Measurements from ENCODE around the gene MZT2B. TPM values are rescaled to one million over a fixed set of nuclear protein-coding genes. Genes with fewer than 3 reads are reported as not detected.
"Not testable (repeated sequence)": the region's sequence is repeated elsewhere in the genome, so short reads cannot be mapped to it uniquely, and the experiment has no call there.

Gene MZT2B
- total and polyA plus RNA-seq, 2 of the 8 experiments (the other 6 are each of a cell fraction or from before 2014, with no cell fraction given) = 90.3 to 151 TPM

DNA sequence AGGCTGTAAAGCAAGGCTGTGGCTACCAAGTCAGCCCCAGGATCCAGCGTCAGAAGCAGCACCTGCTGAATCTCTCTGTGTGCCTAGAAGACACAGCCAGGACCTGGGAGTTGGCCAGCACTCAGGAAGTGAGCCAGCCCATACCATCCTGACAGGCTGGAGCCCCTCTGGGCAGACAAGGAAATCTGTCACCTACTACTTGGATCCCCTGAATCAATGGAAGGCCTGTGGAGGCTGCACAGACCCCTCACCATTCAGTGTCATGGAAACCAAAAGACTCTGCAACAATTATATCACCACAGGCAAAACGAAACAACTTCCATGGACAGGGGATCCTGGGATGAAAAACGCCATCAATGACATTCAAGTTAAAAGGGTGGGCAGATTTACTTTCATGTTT lies 15.5 kb upstream of the MZT2B start:
- H4K20me1 ChIP-seq (replicated peaks in 1 of 2; ENCODE audit: control insufficient read depth in 1 of 2, insufficient read depth in 2 of 2, low read length in 2 of 2); H2BK15ac ChIP-seq (ENCODE audit: low read length); H3K79me2 ChIP-seq (ENCODE audit: control insufficient read depth in 1 of 2, insufficient read depth in 2 of 2, low read length in 2 of 2); CTCF ChIA-PET (ENCODE audit: partially characterized antibody); H3K23me2 ChIP-seq (ENCODE audit: low read depth, low read length); H3K27ac ChIP-seq (ENCODE audit: low read depth, low read length); H2BK12ac ChIP-seq (ENCODE audit: low read depth, low read length); POLR2A ChIA-PET (ENCODE audit: partially characterized antibody); H3K4me3 ChIP-seq (ENCODE audit: extremely low read depth in 1 of 4, insufficient read depth in 2 of 4, low read depth in 3 of 4, low read length in 4 of 4); H3K14ac ChIP-seq (ENCODE audit: insufficient read length); H3K4me2 ChIP-seq (ENCODE audit: insufficient read depth in 1 of 2, low read depth in 2 of 2, low read length in 2 of 2); H3K79me1 ChIP-seq (ENCODE audit: low read depth, low read length); H4K5ac ChIP-seq (ENCODE audit: insufficient read length, low read depth, low read length); H2BK120ac ChIP-seq (replicated peaks; ENCODE audit: low read depth, low read length); H3K18ac ChIP-seq (ENCODE audit: extremely low read depth, low read length); H2BK20ac ChIP-seq (ENCODE audit: low read length); H3K56ac ChIP-seq (replicated peaks; ENCODE audit: insufficient read length, low read depth, low read length); H2AFZ ChIP-seq (ENCODE audit: low read length); H3K4me1 ChIP-seq (replicated peaks in 1 of 4; ENCODE audit: control insufficient read depth in 3 of 4, insufficient read depth in 4 of 4, low read length in 3 of 4); H3K9me3 ChIP-seq (ENCODE audit: insufficient read depth in 2 of 2, low read depth in 1 of 2, low read length in 1 of 2); H4K91ac ChIP-seq (replicated peaks; ENCODE audit: insufficient read length, low read length); DNase-seq (ENCODE audit: low read depth in 1 of 2, low spot score in 2 of 2); H3K9ac ChIP-seq (replicated peaks in 1 of 4; ENCODE audit: extremely low read depth in 1 of 4, low read depth in 3 of 4, low read length in 3 of 4); H3K27me3 ChIP-seq (replicated peaks in 1 of 4; ENCODE audit: control insufficient read depth in 3 of 4, extremely low read depth in 1 of 4, insufficient read depth in 3 of 4, low read length in 3 of 4); H3K23ac ChIP-seq (ENCODE audit: insufficient read length); H3K4ac ChIP-seq (replicated peaks; ENCODE audit: insufficient read length, low read depth, low read length); H2BK5ac ChIP-seq (ENCODE audit: low read depth, low read length); FAIRE-seq; H2AK5ac ChIP-seq (ENCODE audit: low read depth, low read length); H4K8ac ChIP-seq (ENCODE audit: extremely low read depth, insufficient read depth, low read length): not testable (repeated sequence)
- WGBS, 2 experiments (ENCODE audit: extremely low coverage in 1 of 2, insufficient coverage in 1 of 2, insufficient read length in 1 of 2, insufficient replicate concordance in 2 of 2, low coverage in 1 of 2, low lambda C conversion rate in 2 of 2, missing lambda C conversion rate in 1 of 2) = 85% methylated on average over 3 of the region's 3 CpGs; no CpG with 5 or more reads in 1 of the 2 experiments
- H3K36me3 ChIP-seq (ENCODE audit: control insufficient read depth in 2 of 4, insufficient read depth in 4 of 4, low read length in 3 of 4) = peaks cover 8 to 55% (median 27%) of the 10 kb centered on the region in 4 experiments

- H3K27ac ChIP-seq (ENCODE audit: low read depth, low read length); H2BK15ac ChIP-seq (ENCODE audit: low read length); H3K79me1 ChIP-seq (ENCODE audit: low read depth, low read length); H3K9me3 ChIP-seq (ENCODE audit: insufficient read depth in 2 of 2, low read depth in 1 of 2, low read length in 1 of 2); H3K4me2 ChIP-seq (ENCODE audit: insufficient read depth in 1 of 2, low read depth in 2 of 2, low read length in 2 of 2); H4K5ac ChIP-seq (ENCODE audit: insufficient read length, low read depth, low read length); H2BK20ac ChIP-seq (ENCODE audit: low read length); H3K4me1 ChIP-seq (replicated peaks in 1 of 4; ENCODE audit: control insufficient read depth in 3 of 4, insufficient read depth in 4 of 4, low read length in 3 of 4); H3K23me2 ChIP-seq (ENCODE audit: low read depth, low read length); H3K79me2 ChIP-seq (ENCODE audit: control insufficient read depth in 1 of 2, insufficient read depth in 2 of 2, low read length in 2 of 2); H2BK5ac ChIP-seq (ENCODE audit: low read depth, low read length); H3K9ac ChIP-seq (replicated peaks in 1 of 4; ENCODE audit: extremely low read depth in 1 of 4, low read depth in 3 of 4, low read length in 3 of 4); H3K27me3 ChIP-seq (replicated peaks in 1 of 4; ENCODE audit: control insufficient read depth in 3 of 4, extremely low read depth in 1 of 4, insufficient read depth in 3 of 4, low read length in 3 of 4); H3K23ac ChIP-seq (ENCODE audit: insufficient read length); H3K56ac ChIP-seq (replicated peaks; ENCODE audit: insufficient read length, low read depth, low read length); H4K20me1 ChIP-seq (replicated peaks in 1 of 2; ENCODE audit: control insufficient read depth in 1 of 2, insufficient read depth in 2 of 2, low read length in 2 of 2); H2AFZ ChIP-seq (ENCODE audit: low read length); H3K4ac ChIP-seq (replicated peaks; ENCODE audit: insufficient read length, low read depth, low read length); H2AK5ac ChIP-seq (ENCODE audit: low read depth, low read length); H2BK120ac ChIP-seq (replicated peaks; ENCODE audit: low read depth, low read length); H3K4me3 ChIP-seq (ENCODE audit: extremely low read depth in 1 of 4, insufficient read depth in 2 of 4, low read depth in 3 of 4, low read length in 4 of 4); H2BK12ac ChIP-seq (ENCODE audit: low read depth, low read length); H4K8ac ChIP-seq (ENCODE audit: extremely low read depth, insufficient read depth, low read length); DNase-seq (ENCODE audit: low read depth in 1 of 2, low spot score in 2 of 2); FAIRE-seq; H4K91ac ChIP-seq (replicated peaks; ENCODE audit: insufficient read length, low read length); H3K18ac ChIP-seq (ENCODE audit: extremely low read depth, low read length); H3K14ac ChIP-seq (ENCODE audit: insufficient read length): not testable (repeated sequence)
- ChIA-PET CTCF (ENCODE audit: partially characterized antibody) (interaction anchor here (0.7 kb wide), 2 partner anchors 579 to 1990 kb away, joined by 3 to 4 read pairs; no protein-coding TSS in a partner anchor), POLR2A (ENCODE audit: partially characterized antibody) (interaction anchor here (0.6 to 1.7 kb wide), 2 partner anchors 18 to 971 kb away, joined by 4 read pairs; no protein-coding TSS in a partner anchor)
- peaks cover 10 to 61% (median 25%) of the 10 kb centered on the region in 4 experiments for H3K36me3 ChIP-seq (ENCODE audit: control insufficient read depth in 2 of 4, insufficient read depth in 4 of 4, low read length in 3 of 4)
- WGBS, 2 experiments (ENCODE audit: extremely low coverage in 1 of 2, insufficient coverage in 1 of 2, insufficient read length in 1 of 2, insufficient replicate concordance in 2 of 2, low coverage in 1 of 2, low lambda C conversion rate in 2 of 2, missing lambda C conversion rate in 1 of 2) = 90% methylated on average over 3 of the region's 3 CpGs; no CpG with 5 or more reads in 1 of the 2 experiments
Measured at GRCh38 chr2:130169163-130169562, 12.9 kb upstream of the MZT2B start.

Measured in H1 (cell line).